ENCODE measurements around the gene KIAA1549. TPM values are rescaled to one million over a fixed set of nuclear protein-coding genes. Genes with fewer than 3 reads are reported as not detected.

The KIAA1549 gene
- total and polyA plus RNA-seq, 2 of the 4 experiments (the other 2 are of a cell fraction): 1.3 to 3.3 TPM

DNA sequence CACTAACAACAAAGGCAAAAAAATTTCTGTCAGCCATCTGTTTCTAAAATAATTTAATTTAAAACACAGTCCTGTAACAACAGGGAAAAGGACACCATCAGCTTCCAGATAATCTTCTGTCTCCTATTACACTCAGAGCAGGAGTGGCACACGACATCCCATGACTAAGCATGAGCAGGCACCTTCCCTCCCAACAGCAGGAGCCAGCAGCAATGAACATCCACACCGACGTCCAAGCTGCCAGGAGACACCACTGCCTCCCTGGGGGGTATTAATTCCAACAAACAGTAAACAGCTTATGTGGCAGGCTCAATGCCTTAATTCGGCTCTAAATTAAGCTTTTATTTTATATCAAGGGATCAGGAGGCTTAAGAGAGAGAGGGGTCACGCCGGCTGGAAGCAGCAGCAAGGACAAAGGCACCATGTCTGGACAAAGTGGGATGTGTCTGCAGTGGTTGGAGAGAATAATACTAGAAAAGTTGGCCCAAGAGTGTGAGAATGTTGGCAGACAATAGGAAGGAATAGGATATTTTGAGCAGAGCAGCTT, 45.7 kb downstream of the KIAA1549 start:
- Histone ChIP-seq H3K4ac (ENCODE audit: low read depth, low read length) (no peak overlapping the region), H4K5ac (ENCODE audit: low read depth, low read length) (no peak overlapping the region), H2AFZ (replicated peaks; ENCODE audit: low read length, poor library complexity) (no peak overlapping the region), H4K8ac (ENCODE audit: low read depth in 2 of 2, low read length in 2 of 2) (peak overlapping the region in 1 of 2 experiments; percentile 0; a peak in 1 of 4 replicates), H2AK5ac (ENCODE audit: low read depth, low read length) (no peak overlapping the region), H3K4me3 (ENCODE audit: insufficient read depth, low read depth, low read length) (no peak overlapping the region), H4K20me1 (ENCODE audit: insufficient read depth, low read length) (0 out of 2 replicates have a peak, but pooled peaks cover 5% of the 10 kb centered on the region), H3K36me3 (ENCODE audit: control insufficient read depth, insufficient read depth, low read length) (no peaks in the 10 kb centered on the region), H2BK120ac (ENCODE audit: low read depth, low read length) (peak overlapping the region; percentile 7; the same call in 1 of the 2 replicates), H3K14ac (replicated peaks; ENCODE audit: low read depth, low read length) (no peak overlapping the region), H3K23ac (ENCODE audit: low read depth, low read length) (no peak overlapping the region), H2BK20ac (ENCODE audit: low read depth, low read length) (no peak overlapping the region; the same call in 1 of the 2 replicates), H3K18ac (ENCODE audit: low read depth, low read length) (no peak overlapping the region), H3K4me1 (ENCODE audit: control insufficient read depth, insufficient read depth, low read length) (peaks cover 7% of the 10 kb centered on the region), H2AK9ac (replicated peaks; ENCODE audit: low read depth, low read length, poor library complexity) (no peak overlapping the region), H4K91ac (ENCODE audit: insufficient read depth, low read depth, low read length) (no peak overlapping the region), H3K9me3 (ENCODE audit: control insufficient read depth, insufficient read depth, low read length) (no peaks in the 10 kb centered on the region), H3K27ac (ENCODE audit: insufficient read depth, low read length) (no peak overlapping the region), H2BK15ac (ENCODE audit: low read depth, low read length) (no peak overlapping the region), H3K27me3 (ENCODE audit: control insufficient read depth, insufficient read depth, low read length) (no peaks in the 10 kb centered on the region), H2BK5ac (ENCODE audit: low read depth, low read length, poor library complexity, severe bottlenecking) (no peak overlapping the region), H3K56ac (ENCODE audit: extremely low read depth, insufficient read depth, low read length) (no peak overlapping the region), H3K4me2 (ENCODE audit: low read depth, low read length) (no peak overlapping the region), H3K9ac (ENCODE audit: low read depth, low read length) (no peak overlapping the region), H3K79me1 (ENCODE audit: low read depth in 1 of 2, low read length in 2 of 2) (peaks cover 5 to 7% of the 10 kb centered on the region in 2 experiments; a peak in 2 of 4 replicates), H3K9me1 (ENCODE audit: insufficient read depth, low read length) (no peaks in the 10 kb centered on the region)
- ATAC-seq (ENCODE audit: low read depth): peak; percentile 95
- intact Hi-C loops (cut with micrococcal nuclease) (no loop called here), dilution Hi-C loops (cut with HindIII; ENCODE audit: low sequenced_read_pairs, unreplicated experiment) (no loop called here), in situ Hi-C loops (cut with MboI; ENCODE audit: low sequenced_read_pairs) (no loop called here)
- TF ChIP-seq NFE2L2 (IDR thresholded peaks at IDR 0.05; ENCODE audit: low read depth, low read length) (peak; percentile 89), BHLHE40 (IDR thresholded peaks at IDR 0.05; ENCODE audit: low read depth, low read length) (peak; percentile 96), MAZ (IDR thresholded peaks at IDR 0.05; ENCODE audit: borderline replicate concordance, low read depth, low read length) (0 out of 2 replicates have a peak, but pooled peaks have one; percentile 24), FOS (IDR thresholded peaks at IDR 0.05; ENCODE audit: low read depth, low read length) (peak; percentile 67), RFX5 (IDR thresholded peaks at IDR 0.05; ENCODE audit: low read depth, low read length) (no peak), MAFK (IDR thresholded peaks at IDR 0.05; ENCODE audit: low read depth, low read length) (peak; percentile 36; the same call in 1 of the 2 replicates), CHD1 (IDR thresholded peaks at IDR 0.05; ENCODE audit: low read depth, low read length) (peak; percentile 37; the same call in 1 of the 2 replicates), SMC3 (IDR thresholded peaks at IDR 0.05; ENCODE audit: low read depth, low read length) (no peak)
- TF ChIP-seq, protein P1, sequence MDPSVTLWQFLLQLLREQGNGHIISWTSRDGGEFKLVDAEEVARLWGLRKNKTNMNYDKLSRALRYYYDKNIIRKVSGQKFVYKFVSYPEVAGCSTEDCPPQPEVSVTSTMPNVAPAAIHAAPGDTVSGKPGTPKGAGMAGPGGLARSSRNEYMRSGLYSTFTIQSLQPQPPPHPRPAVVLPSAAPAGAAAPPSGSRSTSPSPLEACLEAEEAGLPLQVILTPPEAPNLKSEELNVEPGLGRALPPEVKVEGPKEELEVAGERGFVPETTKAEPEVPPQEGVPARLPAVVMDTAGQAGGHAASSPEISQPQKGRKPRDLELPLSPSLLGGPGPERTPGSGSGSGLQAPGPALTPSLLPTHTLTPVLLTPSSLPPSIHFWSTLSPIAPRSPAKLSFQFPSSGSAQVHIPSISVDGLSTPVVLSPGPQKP (IDR thresholded peaks at IDR 0.05; ENCODE audit: borderline replicate concordance, low read depth, low read length): no peak
- no TSS peak for BruUV-seq (replicated peaks)
- peak; percentile 92 for DNase-seq
- ChIA-PET CTCF (no interaction called here), POLR2A (ENCODE audit: unreplicated experiment) (no interaction called here)
- WGBS, 2 experiments (ENCODE audit: extremely low coverage in 2 of 2, insufficient read length in 1 of 2): 0% methylated on average over 2 of the region's 6 CpGs; no CpG with 5 or more reads in 1 of the 2 experiments
